NCI-H187 (cell line): ENCODE measurements around the gene TIAM2.

ENCODE experiments used
- DNase-seq, 2 experiments: peaks; one replicate each; lab custom pipeline; 2025; lab: John Stamatoyannopoulos, UW

Gene TIAM2

DNA sequence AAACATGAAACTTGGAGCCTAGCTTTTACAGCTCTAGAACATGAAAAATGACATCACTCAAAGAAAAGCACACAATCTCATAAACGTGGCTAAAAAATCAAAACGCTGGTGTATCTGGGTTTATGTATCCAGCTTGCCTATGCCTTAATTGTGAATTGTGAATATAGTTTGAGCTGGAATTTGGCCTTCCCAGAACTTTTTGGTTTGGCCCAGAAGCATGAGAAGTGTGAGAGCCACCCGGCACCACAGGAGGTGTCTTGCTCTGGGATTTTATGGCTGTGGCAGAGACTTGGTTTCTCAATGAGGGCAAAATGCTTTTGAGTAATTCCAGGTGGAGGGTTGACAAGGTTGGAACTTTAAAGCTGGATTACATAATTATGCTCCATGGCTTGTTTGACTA is 69.2 kb downstream of the TIAM2 start:
- DNase-seq = no peak

DNA sequence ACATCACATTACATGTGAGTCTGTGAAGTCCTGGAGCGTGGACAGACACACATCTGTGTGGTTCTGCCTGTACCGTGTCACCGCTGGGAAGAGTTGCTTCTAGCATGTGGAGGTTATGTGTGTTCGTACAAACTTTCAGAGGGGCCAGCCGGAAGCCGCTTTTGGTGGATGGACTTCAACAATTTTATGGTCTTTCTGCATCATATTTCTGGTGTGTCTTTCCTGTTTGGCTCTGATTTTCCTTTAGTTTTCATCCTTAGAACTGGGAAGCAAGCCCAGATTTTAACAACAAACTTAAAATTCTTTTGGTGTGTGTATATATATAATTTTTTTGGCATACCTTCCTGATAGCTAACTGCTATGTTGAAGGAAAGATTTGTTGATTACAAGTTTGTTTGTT is 71.2 kb downstream of the TIAM2 start:
- DNase-seq = no peak

DNA sequence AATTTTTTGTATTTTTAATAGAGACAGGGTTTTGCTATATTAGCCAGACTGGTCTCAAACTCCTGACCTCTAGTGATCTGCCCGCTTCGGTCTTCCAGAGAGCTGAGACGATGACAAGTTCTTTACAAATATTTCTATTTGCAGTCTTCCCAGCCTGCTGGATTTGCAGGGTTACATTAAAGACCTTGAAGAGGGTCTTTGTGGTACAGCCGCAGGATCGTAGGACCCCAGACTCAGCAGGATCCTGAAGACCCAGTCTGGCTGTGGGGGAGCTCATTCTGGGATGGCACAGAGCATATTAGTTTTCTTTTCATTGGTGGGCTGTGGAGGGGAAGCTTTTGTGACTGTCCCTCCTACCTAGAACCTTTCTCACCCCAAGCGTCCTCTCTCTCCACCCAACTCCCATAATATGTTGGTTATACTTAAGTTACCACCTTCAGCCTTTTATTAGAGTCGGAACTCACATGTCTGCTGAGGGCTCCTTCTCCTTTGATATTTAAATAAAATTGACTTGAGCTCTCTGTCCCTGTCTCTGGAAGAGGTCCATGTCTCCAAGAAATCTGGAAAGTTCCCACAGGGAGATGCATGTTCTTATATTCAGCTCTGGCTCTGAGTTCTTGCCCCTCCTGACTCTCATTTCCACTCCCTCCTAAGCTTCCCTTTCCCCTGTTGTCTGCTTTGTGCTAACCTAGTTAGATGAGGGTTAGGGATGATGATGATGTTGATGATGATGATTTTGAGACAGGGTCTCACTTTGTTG is 72.0 kb downstream of the TIAM2 start:
- no peak for DNase-seq

DNA sequence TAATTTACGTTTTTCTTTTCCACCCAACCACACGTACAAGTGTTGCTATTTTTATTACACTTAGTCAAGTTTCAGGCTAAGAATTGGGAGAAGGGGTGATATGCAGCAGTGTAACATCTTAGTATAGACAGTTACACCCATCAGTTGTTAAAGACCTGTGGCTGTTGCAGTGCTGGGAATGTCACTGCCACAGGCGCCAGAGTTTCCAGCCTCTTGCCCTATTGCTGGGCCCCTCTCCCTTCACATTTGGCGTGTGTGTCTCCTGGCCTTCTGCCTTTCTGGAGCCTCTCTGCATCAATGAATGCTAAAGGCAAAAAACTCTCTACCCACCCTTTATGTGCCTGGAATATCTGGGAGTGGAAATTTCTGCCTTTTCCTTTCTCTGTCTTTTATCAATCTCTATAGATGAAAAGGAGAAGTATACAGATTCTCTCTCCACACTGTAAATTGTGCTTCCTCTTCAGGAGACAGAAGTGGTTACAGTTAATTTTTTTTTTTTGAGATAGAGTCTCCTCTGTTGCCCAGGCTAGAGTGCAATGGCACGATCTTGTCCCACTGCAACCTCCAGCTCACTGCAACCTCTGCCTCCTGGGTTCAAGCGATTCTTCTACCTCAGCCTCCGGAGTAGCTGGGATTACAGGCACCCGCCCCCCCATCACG is 73.0 kb downstream of the TIAM2 start:
- no peak for DNase-seq

DNA sequence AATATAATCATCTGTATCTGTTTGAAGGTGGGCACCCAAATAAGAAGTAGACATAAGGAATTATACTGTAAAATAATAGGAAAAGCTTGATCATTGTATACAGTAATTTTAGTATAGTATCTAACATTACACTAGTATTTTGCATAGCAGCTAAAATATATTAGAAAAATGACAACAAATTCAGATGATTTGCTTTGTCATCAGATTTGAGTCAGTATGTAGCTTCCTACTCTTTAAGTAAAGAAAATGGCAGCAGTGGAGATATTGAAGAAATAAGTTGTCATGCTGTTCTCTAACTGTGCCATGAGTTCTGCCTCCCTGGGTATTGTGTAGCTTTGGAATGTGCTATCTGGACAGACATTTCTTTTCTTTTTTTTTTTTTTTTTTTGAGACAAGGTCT is 74.4 kb downstream of the TIAM2 start:
- DNase-seq = no peak

DNA sequence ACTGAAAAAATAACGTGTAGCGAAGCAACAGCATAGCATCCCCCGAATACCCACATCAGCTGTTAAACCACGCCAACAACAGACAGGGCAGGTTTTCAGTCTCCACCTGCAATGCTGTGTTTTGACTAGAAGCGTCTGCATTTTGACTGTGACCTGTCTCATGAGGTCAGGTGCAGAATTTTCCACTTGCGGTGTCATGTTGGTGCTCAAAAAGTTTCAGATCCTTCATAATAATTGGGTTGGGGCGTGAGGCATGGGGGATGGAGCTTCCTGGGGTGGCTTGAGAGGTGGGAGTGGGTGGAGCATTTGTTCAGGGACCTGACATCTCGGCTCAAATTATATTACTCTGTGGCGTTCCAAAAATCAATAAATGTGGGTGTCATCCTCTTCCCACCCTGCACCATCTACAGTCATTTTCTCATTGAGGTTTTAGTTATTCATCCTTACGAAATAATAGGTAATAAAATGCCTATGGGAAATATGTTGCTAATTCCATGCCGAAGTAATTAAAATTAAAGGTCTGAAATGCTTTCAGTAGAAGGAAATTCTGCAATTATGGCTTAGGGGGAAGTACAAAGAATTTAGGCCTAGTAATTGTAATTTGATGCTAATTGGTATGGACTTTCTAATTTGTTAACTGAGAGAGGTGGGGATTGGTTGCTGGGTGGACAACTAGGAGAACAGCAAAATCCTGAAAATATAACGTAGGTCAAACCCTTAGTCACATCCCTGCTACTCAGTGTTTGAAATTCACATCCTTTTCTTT is 81.0 kb downstream of the TIAM2 start:
- no peak for DNase-seq

DNA sequence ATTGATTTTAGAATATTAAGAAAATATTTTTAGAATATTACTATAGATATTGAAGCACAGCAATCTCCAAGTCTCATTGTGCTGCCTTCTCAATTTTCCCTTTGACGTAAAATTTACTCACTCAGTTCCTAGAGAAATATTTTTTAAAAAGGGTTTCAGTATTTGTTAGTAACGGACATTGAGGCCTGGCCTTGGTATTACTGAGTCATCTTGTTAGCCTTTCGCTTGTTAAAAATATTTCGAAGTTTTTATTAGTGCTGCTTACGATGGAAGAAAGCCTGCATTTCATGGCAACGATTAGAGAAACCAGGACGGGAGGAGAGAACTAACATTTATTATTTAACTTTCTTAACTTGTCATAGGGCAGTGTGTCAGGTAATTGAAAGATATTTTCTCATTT is 82.2 kb downstream of the TIAM2 start:
- no peak for DNase-seq

DNA sequence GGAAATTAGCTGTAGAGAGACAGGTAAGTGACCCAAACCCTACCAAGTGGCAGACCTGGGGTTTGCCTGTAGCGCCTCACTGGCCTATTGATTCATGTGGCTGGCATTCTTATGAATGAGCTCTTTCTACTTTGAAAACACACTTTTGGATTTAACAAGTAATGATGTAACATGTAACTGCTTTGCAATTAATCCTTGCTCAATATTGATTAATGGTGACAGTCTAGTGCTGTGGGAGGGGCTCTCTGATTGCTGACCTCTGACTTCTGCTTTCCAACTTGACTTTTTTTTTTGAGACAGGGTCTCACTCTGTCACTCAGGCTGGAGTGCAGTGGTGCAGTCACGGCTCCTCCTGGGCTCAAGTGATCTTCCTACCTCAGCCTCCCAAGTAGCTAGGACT is 82.7 kb downstream of the TIAM2 start:
- no peak for DNase-seq

DNA sequence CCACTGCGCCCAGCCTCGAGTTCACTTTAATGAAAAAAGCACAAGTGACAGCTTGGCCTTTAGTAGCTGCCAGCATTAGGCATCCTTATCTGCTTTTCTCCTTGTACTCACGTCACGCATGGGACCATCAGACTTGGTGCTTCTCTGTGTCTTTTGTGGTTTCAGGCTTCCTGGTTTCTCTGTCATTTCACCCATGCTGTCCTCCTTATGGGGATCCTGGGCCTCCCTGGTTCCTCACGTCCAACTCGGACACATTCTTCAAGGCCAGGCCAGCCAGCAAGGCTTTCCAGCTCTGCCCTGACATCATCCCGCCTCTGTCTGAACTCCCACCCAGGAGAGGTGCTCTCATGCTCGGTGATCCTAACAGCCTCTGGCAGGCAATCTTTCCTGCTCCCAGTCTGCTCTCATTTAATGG is 83.2 kb downstream of the TIAM2 start:
- DNase-seq = no peak

DNA sequence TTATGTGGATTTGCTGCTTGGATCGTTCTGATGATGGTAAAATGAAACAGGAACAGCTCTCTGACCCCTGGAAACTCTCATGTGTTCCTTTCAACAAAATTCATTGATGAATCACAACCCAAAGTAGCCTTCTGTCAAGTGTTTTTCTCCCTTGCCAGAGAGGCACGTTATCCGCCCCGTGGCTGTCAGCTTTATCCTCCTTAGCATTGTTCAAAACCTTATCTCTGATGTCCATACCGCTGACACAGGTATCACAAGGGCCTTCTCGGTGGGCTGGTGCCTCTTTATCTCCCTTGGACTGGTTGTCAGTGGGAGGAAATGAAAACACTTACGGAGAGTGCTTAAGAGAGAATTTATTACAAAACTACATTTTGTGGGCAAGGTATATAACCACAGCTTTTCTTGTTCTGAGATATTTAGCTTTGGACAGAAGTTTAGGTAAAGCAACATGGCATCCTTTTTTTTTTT is 84.9 kb downstream of the TIAM2 start:
- no peak for DNase-seq

DNA sequence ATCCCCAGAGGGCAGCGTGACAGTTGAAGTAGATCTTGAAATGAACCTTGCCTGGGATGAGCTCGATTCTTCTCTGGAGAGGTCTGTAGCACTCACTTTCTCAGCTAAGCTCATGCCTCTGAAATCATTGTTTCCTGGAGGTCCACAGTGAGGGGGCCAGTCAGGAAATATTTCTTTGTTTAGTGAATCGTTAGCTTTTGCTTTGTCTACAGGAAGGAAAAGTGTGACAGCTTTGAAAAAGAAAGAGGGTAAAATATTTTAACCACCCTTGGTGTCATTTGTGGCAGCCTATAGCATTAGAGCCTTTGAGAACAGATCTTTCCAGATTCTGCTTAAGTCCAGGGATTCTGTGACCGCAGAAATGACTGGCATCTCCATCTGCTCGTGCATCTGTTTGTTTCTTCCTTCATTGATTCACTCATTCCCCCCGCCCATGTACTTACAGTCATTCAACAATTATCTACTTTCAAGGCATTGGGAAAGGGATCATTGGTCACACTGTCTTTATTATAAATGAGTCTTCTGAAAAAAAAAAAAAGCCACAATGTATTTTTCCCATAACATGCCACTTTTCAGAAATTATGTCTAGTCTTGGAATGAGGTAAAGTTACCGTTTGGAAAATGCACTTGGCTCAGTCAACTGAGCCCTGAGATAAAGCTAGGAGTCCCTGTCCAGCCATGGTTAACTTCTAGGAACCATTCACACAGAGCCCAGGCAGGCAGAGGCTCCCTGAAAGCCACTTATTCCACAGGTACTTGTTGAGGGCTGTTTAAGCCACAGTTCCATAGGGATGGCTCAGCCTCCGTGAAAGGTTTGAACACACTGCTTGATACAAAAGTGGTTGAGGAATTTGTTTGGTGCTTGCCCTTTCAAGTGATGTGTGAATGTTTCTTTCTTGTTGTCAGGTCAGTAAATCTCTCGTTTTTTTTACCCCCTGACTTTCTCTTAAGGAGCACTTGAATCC is 86.0 kb downstream of the TIAM2 start:
- DNase-seq = no peak

DNA sequence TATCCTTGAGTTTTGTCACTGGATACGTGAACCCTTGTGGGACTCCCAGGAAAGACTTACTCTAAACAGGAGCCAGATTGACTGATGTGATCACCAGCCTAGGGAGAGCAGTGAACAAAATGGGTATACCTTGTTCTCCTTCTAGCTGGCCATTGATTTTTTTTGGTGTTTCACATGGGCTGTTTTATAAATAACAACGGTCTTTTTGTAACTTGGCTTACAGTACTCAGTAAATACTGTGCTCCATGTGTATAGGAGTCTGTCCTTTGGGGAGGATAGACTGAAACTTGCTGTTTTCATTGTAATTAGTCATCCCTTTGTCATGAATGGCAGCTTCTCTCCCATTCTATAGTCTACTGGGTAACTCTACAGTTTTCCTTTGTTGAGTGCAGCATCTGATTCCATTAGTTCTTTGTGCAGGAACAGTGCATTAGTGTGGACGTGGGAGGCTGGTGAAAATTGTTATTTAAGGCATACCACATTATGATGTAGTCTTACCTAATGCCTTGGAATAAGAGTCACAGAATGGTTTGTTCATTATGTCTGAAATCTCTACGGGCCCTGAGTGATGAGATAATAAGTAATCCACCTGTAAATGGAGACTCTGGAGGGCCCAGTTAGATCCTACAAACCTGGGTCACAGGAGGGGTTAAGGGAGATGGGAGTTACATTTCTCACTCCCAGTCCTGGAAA is 89.5 kb downstream of the TIAM2 start:
- DNase-seq = no peak

DNA sequence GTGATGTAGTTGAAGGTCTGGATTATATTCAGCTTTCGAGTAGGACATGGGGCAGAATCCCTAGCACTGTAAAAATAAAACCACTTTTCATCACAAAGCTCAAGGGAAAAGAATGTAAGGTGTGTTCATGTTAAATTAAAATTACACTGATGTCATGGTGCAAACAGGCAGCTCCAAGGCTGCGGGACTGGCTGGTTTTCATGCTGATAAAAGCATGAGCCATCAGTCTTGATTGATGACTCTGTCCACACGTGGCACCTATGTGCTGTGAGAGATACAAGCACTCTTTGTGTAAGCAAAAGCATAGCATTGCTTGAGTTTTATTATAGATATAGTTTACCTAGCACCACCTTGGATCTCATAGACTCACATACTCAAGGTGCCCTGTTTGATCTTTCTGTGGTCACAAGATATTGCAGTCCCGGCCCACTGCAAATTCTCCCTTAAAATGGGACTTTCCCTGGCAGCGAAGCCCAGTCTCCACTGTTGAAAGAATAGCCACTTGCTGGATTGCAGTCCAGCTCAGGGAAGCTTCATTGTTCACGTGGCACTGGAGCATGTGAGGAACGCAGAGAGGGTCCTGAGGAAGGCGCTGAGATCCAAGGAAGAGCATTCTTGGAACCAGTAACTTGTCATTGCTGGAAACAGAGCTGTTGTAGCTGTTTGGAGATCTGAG is 90.6 kb downstream of the TIAM2 start:
- DNase-seq = no peak

DNA sequence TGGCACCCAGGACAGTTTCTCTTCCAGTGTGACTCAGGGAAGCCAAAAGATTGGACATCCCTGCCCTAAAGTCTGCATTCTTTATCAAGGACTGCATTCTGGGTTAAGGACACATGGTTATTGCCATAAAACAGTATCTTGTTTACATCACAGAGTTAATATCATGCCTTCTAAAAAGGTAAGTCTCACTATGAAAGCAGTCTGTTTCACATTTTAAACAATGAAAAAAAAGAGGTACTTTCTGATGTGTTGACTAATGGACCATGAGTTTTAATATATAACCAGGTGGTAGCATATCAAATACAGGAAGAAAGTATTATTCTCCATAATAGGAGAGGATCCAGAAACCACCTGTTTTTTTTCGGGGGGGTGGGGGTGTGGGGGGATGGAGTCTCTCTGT is 93.7 kb downstream of the TIAM2 start:
- no peak for DNase-seq

DNA sequence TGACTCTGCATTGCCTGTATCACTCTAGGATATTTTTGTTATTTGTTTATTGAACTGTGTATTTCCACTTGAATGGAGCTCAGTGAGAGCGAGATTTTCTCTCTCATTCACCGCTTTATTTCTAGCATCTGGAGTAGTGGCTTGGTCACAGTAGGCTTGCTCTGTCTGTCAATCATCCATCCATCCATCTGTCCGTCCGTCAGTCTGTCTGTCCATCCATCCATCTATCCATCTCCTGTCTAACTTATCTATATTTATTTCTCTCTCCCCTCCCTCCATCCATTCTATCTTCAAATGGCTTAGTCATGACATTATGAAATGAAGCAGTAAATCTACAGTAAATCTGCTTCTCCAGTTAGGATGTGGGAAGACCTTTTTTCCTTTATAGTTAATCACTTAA is 94.6 kb downstream of the TIAM2 start:
- no peak for DNase-seq

DNA sequence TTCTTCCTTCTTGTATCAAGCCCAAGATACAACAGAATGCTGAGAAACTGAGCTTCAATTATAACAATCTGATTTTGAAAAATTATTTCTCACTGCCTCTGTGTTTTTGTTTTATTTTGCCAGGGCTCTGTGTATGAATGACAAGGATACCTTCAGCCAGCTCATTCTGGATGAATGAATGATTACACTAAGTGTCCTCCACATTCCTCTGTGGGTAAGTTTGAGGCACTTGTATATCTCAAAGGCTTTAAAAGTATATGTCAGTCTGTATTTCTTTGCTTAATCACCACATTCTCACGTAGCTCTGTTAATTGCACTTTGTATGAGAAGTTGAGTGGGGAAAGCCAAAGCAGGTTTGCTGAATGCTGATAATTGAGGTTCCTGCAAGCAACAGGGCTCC is 95.1 kb downstream of the TIAM2 start:
- no peak for DNase-seq

DNA sequence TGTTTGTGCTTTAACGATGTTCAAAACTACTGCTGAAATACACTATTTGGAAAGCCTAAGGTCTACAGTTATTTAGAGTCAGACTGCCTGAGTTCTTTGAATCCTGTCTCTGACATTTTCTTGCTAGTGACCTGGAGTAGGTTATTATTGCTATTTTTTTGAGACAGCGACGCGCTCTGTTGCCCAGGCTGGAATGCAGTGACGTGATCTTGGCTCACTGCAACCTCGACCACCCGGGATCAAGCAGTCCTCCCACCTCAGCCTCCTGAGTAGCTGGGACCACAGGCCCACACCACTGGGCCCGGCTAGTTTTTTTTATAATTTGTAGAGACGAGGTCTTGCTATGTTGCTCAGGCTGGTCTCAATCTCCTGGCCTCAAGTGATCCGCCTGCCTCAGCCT is 96.6 kb downstream of the TIAM2 start:
- DNase-seq = no peak

DNA sequence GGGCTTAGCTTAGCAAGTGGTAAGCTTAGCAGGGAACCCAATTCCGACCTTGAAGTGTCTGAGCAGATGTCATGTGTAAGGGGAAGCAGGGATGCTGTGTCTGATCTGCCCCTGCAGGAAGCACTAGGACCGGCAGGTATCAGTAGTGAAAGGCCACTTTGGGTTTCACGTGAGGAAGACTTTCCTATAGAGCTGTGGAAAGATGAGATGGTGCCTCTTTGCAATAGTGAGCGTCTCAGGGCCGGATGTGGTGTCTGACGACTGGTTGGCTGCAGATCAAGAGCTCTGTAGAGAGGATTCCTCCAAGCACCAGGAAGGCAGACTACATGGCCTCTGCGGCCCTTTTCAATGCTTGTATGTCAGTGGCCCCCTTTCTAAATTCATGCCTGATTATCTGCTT is 98.3 kb downstream of the TIAM2 start:
- DNase-seq = no peak

DNA sequence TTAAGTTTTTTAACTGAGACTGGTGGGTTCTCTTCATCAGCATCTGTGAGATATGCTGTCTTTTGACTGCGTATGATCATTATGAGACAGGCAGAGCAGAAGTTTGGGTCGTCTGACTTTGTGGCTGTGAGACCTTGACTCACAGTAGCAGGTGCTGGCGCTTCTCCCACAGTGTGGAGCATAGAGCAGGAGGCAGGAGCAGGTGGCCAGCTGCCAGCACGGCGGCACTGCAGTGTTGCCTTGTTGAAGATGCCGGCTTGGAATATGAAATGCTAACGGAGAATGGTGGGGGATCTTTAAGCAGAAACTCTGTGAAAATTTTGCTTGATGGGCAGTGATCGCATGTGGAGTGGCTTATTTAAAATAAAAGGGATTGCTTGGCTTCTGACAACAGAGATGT is 105.0 kb downstream of the TIAM2 start:
- no peak for DNase-seq

DNA sequence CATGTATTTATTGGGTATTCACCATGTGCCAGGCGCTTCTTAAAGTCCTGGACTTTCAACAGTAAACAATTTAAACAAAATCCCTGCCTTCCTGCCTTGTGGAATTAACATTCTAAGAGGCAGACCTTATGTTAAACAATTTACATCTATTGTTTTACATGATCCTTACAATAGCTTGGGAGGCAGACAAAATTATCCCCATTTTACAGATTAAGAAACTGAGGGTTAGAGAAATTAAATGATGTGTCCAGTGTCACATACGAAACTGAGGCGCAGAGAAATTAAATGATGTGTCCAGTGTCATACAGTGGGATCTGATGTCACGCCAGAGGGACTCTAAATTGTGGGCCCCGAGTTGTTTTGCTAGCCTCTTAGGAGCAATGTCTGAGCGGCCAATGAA is 105.5 kb downstream of the TIAM2 start:
- no peak for DNase-seq
